Measurements from ENCODE around the gene ANKRD28. TPM values are rescaled to one million over a fixed set of nuclear protein-coding genes. Genes with fewer than 3 reads are reported as not detected.

Gene ANKRD28
- total and polyA plus RNA-seq, 2 of the 8 experiments (the other 6 are each of a cell fraction or from before 2014, with no cell fraction given) = 39.1 to 61.7 TPM

GRCh38 chr3:15791525-15791924, 6.3 kb downstream of the ANKRD28 start:
- Histone ChIP-seq H4K91ac (replicated peaks; ENCODE audit: insufficient read length, low read length) (no peak overlapping the region), H3K56ac (replicated peaks; ENCODE audit: insufficient read length, low read depth, low read length) (no peak overlapping the region), H3K23ac (ENCODE audit: insufficient read length) (no peak overlapping the region), H3K36me3 (ENCODE audit: control insufficient read depth in 2 of 4, insufficient read depth in 4 of 4, low read length in 3 of 4) (no peaks in the 10 kb centered on the region), H2AK5ac (ENCODE audit: low read depth, low read length) (no peak overlapping the region), H2BK20ac (ENCODE audit: low read length) (no peak overlapping the region), H2BK12ac (ENCODE audit: low read depth, low read length) (no peak overlapping the region), H4K8ac (ENCODE audit: extremely low read depth, insufficient read depth, low read length) (no peak overlapping the region), H3K9ac (replicated peaks in 1 of 4; ENCODE audit: extremely low read depth in 1 of 4, low read depth in 3 of 4, low read length in 3 of 4) (no peak overlapping the region), H3K27me3 (replicated peaks in 1 of 4; ENCODE audit: control insufficient read depth in 3 of 4, extremely low read depth in 1 of 4, insufficient read depth in 3 of 4, low read length in 3 of 4) (no peaks in the 10 kb centered on the region), H3K4me3 (ENCODE audit: extremely low read depth in 1 of 4, insufficient read depth in 2 of 4, low read depth in 3 of 4, low read length in 4 of 4) (no peak overlapping the region), H3K23me2 (ENCODE audit: low read depth, low read length) (no peaks in the 10 kb centered on the region), H3K4ac (replicated peaks; ENCODE audit: insufficient read length, low read depth, low read length) (no peak overlapping the region), H3K4me1 (replicated peaks in 1 of 4; ENCODE audit: control insufficient read depth in 3 of 4, insufficient read depth in 4 of 4, low read length in 3 of 4) (no peaks in the 10 kb centered on the region; a peak in 1 of 7 replicates), H2BK120ac (replicated peaks; ENCODE audit: low read depth, low read length) (no peak overlapping the region), H3K79me2 (ENCODE audit: control insufficient read depth in 1 of 2, insufficient read depth in 2 of 2, low read length in 2 of 2) (peaks cover 0 to 34% of the 10 kb centered on the region in 2 experiments; a peak in 2 of 4 replicates), H3K18ac (ENCODE audit: extremely low read depth, low read length) (no peak overlapping the region), H2BK5ac (ENCODE audit: low read depth, low read length) (no peak overlapping the region), H4K20me1 (replicated peaks in 1 of 2; ENCODE audit: control insufficient read depth in 1 of 2, insufficient read depth in 2 of 2, low read length in 2 of 2) (no peaks in the 10 kb centered on the region), H3K4me2 (ENCODE audit: insufficient read depth in 1 of 2, low read depth in 2 of 2, low read length in 2 of 2) (no peak overlapping the region), H2BK15ac (ENCODE audit: low read length) (no peak overlapping the region), H4K5ac (ENCODE audit: insufficient read length, low read depth, low read length) (no peak overlapping the region), H3K27ac (ENCODE audit: low read depth, low read length) (no peak overlapping the region), H3K79me1 (ENCODE audit: low read depth, low read length) (no peaks in the 10 kb centered on the region), H3K14ac (ENCODE audit: insufficient read length) (no peak overlapping the region), H3K9me3 (ENCODE audit: insufficient read depth in 2 of 2, low read depth in 1 of 2, low read length in 1 of 2) (no peaks in the 10 kb centered on the region), H2AFZ (ENCODE audit: low read length) (no peak overlapping the region)
- no peak for FAIRE-seq
- no peak for DNase-seq (ENCODE audit: low read depth in 1 of 2, low spot score in 2 of 2)
- WGBS, 2 experiments (ENCODE audit: extremely low coverage in 1 of 2, insufficient coverage in 1 of 2, insufficient read length in 1 of 2, insufficient replicate concordance in 2 of 2, low coverage in 1 of 2, low lambda C conversion rate in 2 of 2, missing lambda C conversion rate in 1 of 2) = 72% methylated on average over 1 of the region's 1 CpG; no CpG with 5 or more reads in 1 of the 2 experiments
- POLR2A ChIA-PET (ENCODE audit: partially characterized antibody) = no interaction called here
- CTCF ChIA-PET (ENCODE audit: partially characterized antibody) = no interaction called here
- TF ChIP-seq SIN3A (conservative IDR thresholded peaks at IDR 0.05 in 1 of 2, IDR thresholded peaks at IDR 0.05 in 1 of 2; ENCODE audit: low read depth in 1 of 2, low read length in 2 of 2) = no peak
- TF ChIP-seq FOSL1 (IDR thresholded peaks at IDR 0.05; ENCODE audit: insufficient read depth, low read depth, low read length) = no peak
- no peak for TF ChIP-seq TEAD4 (IDR thresholded peaks at IDR 0.05; ENCODE audit: low read depth, low read length)
- TF ChIP-seq E2F6 (IDR thresholded peaks at IDR 0.05) = no peak
- TF ChIP-seq GTF2F1 (IDR thresholded peaks at IDR 0.05; ENCODE audit: borderline replicate concordance, low read depth, low read length) = no peak
- no peak for TF ChIP-seq BCL11A (IDR thresholded peaks at IDR 0.05; ENCODE audit: low read depth in 2 of 2, low read length in 2 of 2)
- no peak for TF ChIP-seq ATF2 (IDR thresholded peaks at IDR 0.05; ENCODE audit: low read length)
- TF ChIP-seq TAF1 (IDR thresholded peaks at IDR 0.05; ENCODE audit: low read depth, low read length) = no peak
- no peak for TF ChIP-seq SAP30 (IDR thresholded peaks at IDR 0.05; ENCODE audit: insufficient read depth, insufficient replicate concordance, low read length)
- no peak for TF ChIP-seq SP1 (IDR thresholded peaks at IDR 0.05; ENCODE audit: low read depth, low read length)
- TF ChIP-seq EGR1 (IDR thresholded peaks at IDR 0.05; ENCODE audit: borderline replicate concordance, low read depth, low read length) = no peak
- TF ChIP-seq GABPA (IDR thresholded peaks at IDR 0.05; ENCODE audit: borderline replicate concordance, insufficient read depth, low read length) = no peak
